Middle frontal gyrus (tissue), 1 donor: ENCODE results near the gene SPATA17.
"Not testable (repeated sequence)": the region's sequence is repeated elsewhere in the genome, so short reads cannot be mapped to it uniquely, and the experiment has no call there.

ENCODE experiments used
- DNase-seq: peaks from one replicate; pipeline ENCODE4 v3.0.0-alpha.2; 2015; ENCODE audit warnings: low spot score; ENCODE audit errors: extremely low spot score

SPATA17 gene

GRCh38 chr1:217674028-217674729 lies 43.0 kb downstream of the SPATA17 start:
- DNase-seq: no peak

GRCh38 chr1:217681806-217682205 lies 50.7 kb downstream of the SPATA17 start:
- no peak for DNase-seq

DNA sequence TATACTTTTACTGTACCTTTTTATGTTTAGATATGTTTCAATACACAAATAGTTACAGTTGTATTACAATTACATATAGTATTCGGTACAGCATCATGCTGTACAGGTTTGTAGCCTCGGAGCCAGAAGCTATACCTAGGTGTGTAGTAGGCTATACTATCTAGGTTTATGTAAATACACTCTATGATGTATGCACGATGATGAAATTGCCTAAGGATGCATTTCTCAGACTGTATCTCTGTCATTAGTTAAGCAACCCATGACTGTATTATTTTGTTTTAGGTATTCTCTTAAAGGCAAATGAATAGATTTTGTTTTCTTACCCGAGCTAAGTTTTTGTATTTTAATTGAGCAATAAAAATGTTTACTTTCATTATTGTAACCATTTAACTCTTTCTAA lies 56.4 kb downstream of the SPATA17 start:
- no peak for DNase-seq

DNA sequence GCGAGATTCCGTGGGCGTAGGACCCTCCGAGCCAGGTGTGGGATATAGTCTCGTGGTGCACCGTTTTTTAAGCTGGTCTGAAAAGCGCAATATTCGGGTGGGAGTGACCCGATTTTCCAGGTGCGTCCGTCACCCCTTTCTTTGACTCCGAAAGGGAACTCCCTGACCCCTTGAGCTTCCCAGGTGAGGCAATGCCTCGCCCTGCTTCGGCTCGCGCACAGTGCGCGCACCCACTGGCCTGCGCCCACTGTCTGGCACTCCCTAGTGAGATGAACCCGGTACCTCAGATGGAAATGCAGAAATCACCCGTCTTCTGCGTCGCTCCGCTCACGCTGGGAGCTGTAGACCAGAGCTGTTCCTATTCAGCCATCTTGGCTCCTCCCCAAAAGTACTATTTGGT lies 65.0 kb downstream of the SPATA17 start:
- not testable (repeated sequence) for DNase-seq

DNA sequence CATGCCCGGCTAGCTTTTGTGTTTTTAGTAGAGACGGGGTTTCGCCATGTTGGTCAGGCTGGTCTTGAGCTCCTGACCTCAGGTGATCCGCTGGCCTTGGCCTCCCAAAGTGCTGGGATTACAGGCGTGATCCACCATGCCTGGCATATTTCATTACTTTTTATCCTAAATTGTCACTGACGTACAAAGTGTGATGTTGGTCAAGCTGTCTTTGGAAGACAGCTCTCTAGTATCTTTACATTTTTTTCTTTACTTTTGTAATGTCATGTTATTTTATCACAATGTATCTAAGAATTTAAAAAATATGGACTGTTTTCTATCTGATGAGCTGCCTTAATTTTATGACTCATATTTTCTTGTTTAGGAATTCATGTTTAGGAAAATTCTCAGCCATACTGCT lies 72.2 kb downstream of the SPATA17 start:
- DNase-seq: no peak

DNA sequence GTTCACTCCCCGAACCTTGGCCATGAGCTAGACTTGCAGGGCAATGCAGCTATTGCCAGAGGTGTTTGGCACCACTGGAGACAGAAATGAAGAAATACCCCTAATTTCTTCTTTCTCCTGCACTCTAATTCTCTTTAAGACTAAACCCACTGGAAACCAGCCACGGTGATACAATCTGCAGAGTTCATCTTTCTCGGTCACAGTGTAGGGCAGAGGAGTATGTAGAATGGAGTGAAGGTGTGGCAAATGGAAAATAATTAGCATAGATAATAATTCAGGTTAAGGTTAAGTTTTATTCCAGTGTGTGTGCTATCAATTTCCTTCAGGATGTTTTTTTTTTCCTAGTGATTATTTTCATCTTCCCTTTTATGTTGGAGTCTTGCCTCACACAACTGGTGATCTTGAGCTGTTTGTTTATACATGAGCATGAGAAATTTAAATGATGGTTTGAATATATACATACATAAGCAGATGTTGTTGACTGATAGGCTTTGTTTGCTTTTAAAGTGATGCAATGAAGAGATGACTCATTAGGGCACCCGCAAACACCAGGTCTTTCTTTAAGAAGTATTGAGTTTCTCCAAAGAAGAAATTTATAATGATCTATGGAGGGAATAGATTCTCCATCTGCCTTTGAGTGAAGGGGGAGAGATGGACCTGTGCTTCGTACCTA lies 81.9 kb downstream of the SPATA17 start:
- DNase-seq: no peak

- DNase-seq: no peak
These were observed 84.5 kb downstream of the SPATA17 start for GRCh38 chr1:217715681-217716080.

GRCh38 chr1:217717959-217718358 lies 86.8 kb downstream of the SPATA17 start:
- DNase-seq: no peak

DNA sequence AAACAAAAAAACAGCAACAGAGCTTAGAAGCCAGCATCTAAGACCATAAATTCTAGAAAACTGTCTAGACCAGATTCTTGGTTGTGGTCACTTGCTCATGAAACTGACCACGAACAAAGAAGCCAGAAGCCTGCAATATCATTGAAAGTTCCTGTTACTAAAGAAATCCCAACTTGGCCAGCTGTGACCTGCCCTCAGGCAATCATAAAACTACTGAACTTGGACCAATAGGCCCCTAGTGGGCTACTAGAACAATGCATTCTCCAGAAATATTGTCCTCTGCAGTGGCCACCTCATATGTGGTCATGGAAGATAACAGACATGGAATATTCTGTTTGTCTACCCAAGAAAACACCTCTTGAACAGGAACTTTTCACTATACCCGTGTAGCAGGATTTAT lies 87.7 kb downstream of the SPATA17 start:
- DNase-seq: no peak

- DNase-seq: no peak
These were observed 90.5 kb downstream of the SPATA17 start for GRCh38 chr1:217721692-217722091.

DNA sequence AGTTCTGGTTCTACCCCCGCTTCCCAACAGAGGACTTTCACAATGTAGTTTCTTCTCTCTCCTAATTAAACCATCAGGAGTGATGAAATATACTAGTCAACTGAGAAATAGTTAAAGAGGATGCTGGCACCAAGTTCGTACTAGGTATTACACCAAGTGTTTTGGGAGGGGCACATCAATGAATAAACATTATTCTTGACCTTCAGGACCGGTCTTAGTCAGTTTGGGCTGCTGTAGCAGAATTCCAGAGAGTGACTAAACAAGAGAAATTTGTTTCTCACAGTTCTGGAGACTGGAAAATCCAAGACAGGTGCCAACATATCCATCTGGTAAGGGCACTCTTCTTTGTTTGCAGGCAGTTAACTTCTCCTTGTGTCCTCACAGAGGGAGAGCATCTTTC lies 103.8 kb downstream of the SPATA17 start:
- no peak for DNase-seq

- no peak for DNase-seq
These were observed 116.1 kb downstream of the SPATA17 start for GRCh38 chr1:217747156-217747769.

DNA sequence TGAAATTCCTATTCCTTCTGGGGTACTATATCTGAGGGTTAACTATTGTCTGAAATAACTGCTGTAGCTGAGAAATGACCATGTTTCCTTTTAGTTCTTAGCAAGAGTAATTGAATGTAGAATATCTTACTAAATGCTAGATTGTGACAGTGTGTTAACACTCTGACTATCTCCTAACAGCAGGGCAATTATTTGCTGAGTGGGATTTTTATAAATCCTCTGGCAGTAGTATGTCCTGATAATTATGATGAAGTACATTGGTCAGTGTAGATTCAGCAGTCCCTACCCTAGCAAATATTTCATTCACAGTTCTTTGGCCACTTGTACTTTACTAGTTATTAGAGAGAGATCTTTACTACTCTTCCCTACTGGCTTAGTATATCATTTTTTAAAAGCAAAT lies 138.6 kb downstream of the SPATA17 start:
- no peak for DNase-seq

DNA sequence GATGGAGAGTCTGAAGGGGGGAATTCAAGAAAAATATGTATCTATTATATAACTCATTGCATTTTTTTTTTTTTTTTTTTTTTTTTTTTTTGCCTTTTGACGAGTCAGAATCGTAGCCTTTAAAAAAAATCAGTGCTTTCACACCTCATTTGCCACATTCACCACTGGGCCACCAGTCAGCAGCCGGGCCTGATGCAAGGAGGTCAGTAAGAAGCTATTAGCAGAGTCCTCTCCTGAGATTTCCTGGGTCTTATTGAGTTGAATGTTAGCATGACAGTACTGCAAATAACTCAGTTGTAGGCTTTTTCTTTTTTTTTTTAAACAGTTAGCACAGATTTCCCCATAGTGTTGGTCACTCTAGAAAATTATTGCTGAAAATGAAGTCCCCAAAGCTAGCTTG lies 139.8 kb downstream of the SPATA17 start:
- no peak for DNase-seq

- no peak for DNase-seq
These were observed 145.5 kb downstream of the SPATA17 start for GRCh38 chr1:217776693-217777092.

DNA sequence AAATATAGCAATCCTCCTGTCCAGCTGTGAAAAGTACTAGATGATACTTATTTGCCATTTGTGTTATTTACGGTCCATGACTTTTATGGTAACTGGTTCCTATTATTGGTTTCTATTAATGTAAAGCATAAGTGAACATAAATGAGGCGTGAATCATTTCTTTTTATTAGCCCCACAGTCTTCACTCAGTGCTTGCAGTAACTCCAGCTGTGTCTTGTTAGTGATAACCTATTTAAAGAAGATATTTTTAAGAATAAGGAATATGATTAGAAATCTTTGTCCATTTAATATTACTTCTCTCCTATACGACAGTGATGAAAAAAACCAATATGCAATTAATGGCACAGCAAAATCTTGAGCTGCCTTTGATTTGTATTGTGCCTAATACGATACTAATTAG lies 149.9 kb downstream of the SPATA17 start:
- DNase-seq: no peak

DNA sequence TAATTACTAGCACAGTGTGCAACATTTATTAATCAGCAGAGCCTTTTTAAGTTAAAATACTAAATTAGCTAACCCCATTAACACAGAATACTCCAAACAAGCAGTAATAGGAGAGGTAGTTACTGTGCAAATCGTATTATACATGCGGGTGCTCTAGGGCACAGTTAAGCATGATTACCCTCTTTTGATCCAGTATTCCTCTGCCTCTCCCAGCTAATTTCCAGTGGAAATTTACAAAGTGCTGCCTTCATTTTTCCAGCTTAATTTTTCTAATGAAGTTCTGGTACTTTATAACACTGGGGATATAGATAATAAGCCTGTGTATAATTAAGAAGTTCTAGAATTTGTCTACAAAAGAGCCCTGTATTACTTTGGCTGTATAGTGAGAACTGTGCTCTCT lies 159.9 kb downstream of the SPATA17 start:
- DNase-seq: no peak

GRCh38 chr1:217805792-217806191 lies 174.6 kb downstream of the SPATA17 start:
- DNase-seq: no peak

DNA sequence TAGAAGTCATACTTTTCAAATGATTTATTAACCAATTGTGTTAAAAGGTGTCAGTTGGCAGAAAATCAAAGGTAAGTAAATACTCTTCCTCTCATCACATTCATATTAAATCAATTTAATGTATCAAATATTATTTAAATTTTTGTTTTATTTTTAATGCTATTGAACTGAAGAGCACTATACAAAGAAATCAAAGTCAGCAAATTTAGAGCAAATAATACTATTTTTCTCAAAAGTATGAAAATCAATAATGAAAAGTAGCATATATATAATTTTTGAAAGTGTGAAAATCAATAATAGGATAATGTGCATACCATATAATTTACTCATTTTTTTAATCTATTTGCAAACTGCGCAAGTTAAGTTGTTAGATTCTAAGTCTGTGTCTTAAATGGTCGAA lies 181.0 kb downstream of the SPATA17 start:
- no peak for DNase-seq

DNA sequence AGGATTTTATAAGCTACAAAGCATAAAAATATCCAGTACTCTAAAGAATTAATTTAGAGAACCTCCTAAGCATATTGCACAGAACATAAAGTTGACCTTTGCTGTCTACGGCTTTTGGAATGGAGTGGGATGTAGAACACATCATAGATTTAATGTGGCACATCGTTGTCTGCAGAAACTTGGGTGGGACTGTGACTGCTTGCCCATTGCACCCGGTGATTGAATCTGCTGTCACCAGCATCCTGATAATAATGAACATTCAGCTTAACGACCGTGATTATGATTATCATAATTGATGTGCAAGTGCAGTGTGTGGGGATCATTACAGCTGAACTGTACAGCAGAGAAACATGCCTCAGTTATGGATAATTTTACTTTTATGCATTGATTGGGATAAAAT lies 181.9 kb downstream of the SPATA17 start:
- no peak for DNase-seq

- no peak for DNase-seq
These were observed 206.5 kb downstream of the SPATA17 start for GRCh38 chr1:217837691-217838090.

DNA sequence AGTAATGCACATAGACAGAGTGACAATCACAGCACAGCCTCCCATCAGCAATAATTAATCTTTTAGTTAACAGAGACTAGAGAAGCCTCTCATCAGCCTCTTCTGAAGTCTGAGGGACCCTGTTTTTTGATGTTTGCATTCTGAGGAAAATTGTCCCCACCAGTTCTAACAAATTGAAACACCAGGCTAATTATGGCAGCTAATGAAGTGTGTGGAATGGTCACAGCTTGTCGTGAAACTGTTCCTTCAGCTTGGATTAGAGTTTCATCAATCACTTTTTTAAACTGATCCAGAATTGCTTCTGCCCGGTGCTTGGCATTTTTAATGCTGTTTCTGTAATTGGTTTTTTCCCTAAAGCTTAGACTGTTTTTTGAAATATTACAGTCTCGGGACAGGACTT lies 208.0 kb downstream of the SPATA17 start:
- DNase-seq: no peak

DNA sequence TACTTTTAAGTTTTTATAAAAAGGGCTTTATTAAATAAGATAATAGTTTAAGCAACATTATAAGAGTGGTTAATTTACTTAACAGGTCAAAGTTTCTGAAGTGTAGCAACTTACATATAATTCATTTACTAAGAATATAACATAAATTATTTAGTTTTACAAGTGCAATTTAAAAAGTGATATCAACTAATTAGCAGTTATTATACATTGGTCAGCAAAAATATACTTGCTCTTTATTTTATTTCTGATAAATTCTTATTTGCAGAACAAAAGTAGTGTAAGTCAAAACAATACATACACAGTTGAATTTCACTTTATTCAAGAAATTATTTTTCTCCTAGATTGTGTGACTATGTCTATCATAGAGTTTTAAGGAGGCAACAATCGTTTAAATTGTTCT lies 215.6 kb downstream of the SPATA17 start:
- no peak for DNase-seq
